HCT116 (cell line): ENCODE data around the gene CD109. TPM values are rescaled to one million over a fixed set of nuclear protein-coding genes. Genes with fewer than 3 reads are reported as not detected.

Experiments
- ATAC-seq: fragments of 200-7000 bp; cut with Tn5 transposase; 2 replicates; pipeline ENCODE4 v1.9.1; 2020; ENCODE audit warnings: mild to moderate bottlenecking, moderate library complexity
- BruUV-seq: library from RNA; stranded (reverse); fragments of 400-500 nt; replicated peaks from 2 replicates; lab custom pipeline; 2021; lab: Mats Ljungman, UMichigan
- CTCF ChIA-PET: fragments of 300-600 bp; sonication (Branson Sonifier 250); formaldehyde crosslinking; loops from one replicate; lab custom pipeline; 2021; ENCODE audit warnings: antibody characterized with exemption; lab: Charles Lee
- POLR2A ChIA-PET: fragments of 300-600, 350-600 bp; sonication (Branson Sonifier 250); formaldehyde crosslinking; loops from one replicate; lab custom pipeline; 2021; ENCODE audit warnings: antibody characterized with exemption; lab: Charles Lee
- RAD21 ChIA-PET, 2 experiments: fragments of 300-600 bp; sonication (Branson Sonifier 250); formaldehyde crosslinking; loops; one replicate each; lab custom pipeline; 2023; ENCODE audit warnings: low total read pairs in 2 of 2; ENCODE audit not compliant: uncharacterized antibody in 2 of 2, unreplicated experiment in 2 of 2, low non-redundant PET in 1 of 2; lab: Charles Lee
- DNase-seq: peaks from one replicate; pipeline ENCODE4 v3.0.0-alpha.2; 2010; ENCODE audit warnings: low read depth, low spot score
- H2AFZ ChIP-seq: fragments of 200-600 bp; shearing (Covaris generic), sonication (generic); 2 replicates; pipeline ENCODE4 v1.6.1; 2017; ENCODE audit warnings: low read depth, mixed run types, mixed read lengths, antibody characterized with exemption, low read length; ENCODE audit not compliant: poor library complexity, severe bottlenecking
- H3K27ac ChIP-seq: 2 replicates; pipeline ENCODE4 v1.5.1; 2012; ENCODE audit warnings: low read depth, low read length
- H3K27me3 ChIP-seq: fragments of 200-600 bp; sonication (generic); 2 replicates; pipeline ENCODE4 v1.6.1; 2016; ENCODE audit warnings: mixed run types, low read length, mixed read lengths; ENCODE audit not compliant: insufficient read depth
- H3K36me3 ChIP-seq, 2 experiments: fragments of 200-500 bp in 1 of 2; fragments of 200-600 bp in 1 of 2; sonication (Bioruptor generic) in 1 of 2; sonication (generic) in 1 of 2; 2 replicates each; pipeline versions ENCODE4 v1.5.1 to v1.6.1; 2014 to 2016; ENCODE audit warnings: low read length in 2 of 2, inconsistent platforms in 1 of 2, mixed read lengths in 1 of 2, mixed run types in 1 of 2; ENCODE audit not compliant: insufficient read depth in 2 of 2, control insufficient read depth in 1 of 2
- H3K4me1 ChIP-seq, 2 experiments: fragments of 200-600 bp in 1 of 2; sonication (generic) in 1 of 2; 2 replicates each; pipeline versions ENCODE4 v1.5.1 to v1.6.1; 2012 to 2017; ENCODE audit warnings: low read length in 2 of 2, inconsistent platforms in 1 of 2, mild to moderate bottlenecking in 1 of 2, mixed read lengths in 1 of 2, mixed run types in 1 of 2, moderate library complexity in 1 of 2; ENCODE audit not compliant: insufficient read depth in 2 of 2, control insufficient read depth in 1 of 2
- H3K4me2 ChIP-seq: fragments of 200-600 bp; sonication (generic); 2 replicates; pipeline ENCODE4 v1.6.1; 2017; ENCODE audit warnings: mixed run types, low read length, mixed read lengths
- H3K4me3 ChIP-seq, 2 experiments: fragments of 200-600 bp in 1 of 2; sonication (generic) in 1 of 2; replicated peaks in 1 of 2; 2 replicates each; pipeline ENCODE4 v1.5.1; 2011 to 2016; ENCODE audit warnings: low read length in 2 of 2, control low read depth in 1 of 2, low read depth in 1 of 2, mild to moderate bottlenecking in 1 of 2, mixed read lengths in 1 of 2, mixed run types in 1 of 2
- H3K79me2 ChIP-seq: fragments of 200-600 bp; sonication (generic); 2 replicates; pipeline ENCODE4 v1.6.1; 2017; ENCODE audit warnings: mild to moderate bottlenecking, mixed run types, low read length, moderate library complexity, mixed read lengths; ENCODE audit not compliant: insufficient read depth
- H3K9ac ChIP-seq: fragments of 200-600 bp; sonication (generic); 2 replicates; pipeline ENCODE4 v1.6.1; 2016; ENCODE audit warnings: low read length, mixed read lengths
- H3K9me2 ChIP-seq: fragments of 200-600 bp; sonication (generic), shearing (Covaris generic); 2 replicates; pipeline ENCODE4 v1.6.1; 2017; ENCODE audit warnings: mixed run types, mild to moderate bottlenecking, moderate library complexity; ENCODE audit not compliant: insufficient read depth
- H3K9me3 ChIP-seq, 2 experiments: fragments of 200-500 bp in 1 of 2; fragments of 200-600 bp in 1 of 2; sonication (Bioruptor generic) in 1 of 2; sonication (generic) in 1 of 2; 2 replicates each; pipeline ENCODE4 v1.6.1; 2014 to 2017; ENCODE audit warnings: low read length in 2 of 2, mixed read lengths in 2 of 2, inconsistent platforms in 1 of 2, low read depth in 1 of 2, mild to moderate bottlenecking in 1 of 2, mixed run types in 1 of 2, moderate library complexity in 1 of 2; ENCODE audit not compliant: control insufficient read depth in 1 of 2, insufficient read depth in 1 of 2
- H4K20me1 ChIP-seq: fragments of 200-600 bp; sonication (generic), shearing (Covaris generic); 2 replicates; pipeline ENCODE4 v1.6.1; 2017; ENCODE audit warnings: mixed run types, mild to moderate bottlenecking, moderate library complexity; ENCODE audit not compliant: insufficient read depth
- CBX3 ChIP-seq: IDR thresholded peaks from 2 replicates; pipeline ENCODE4 v1.6.1; 2012; ENCODE audit warnings: low read depth
- EGR1 ChIP-seq: IDR thresholded peaks from 2 replicates; pipeline ENCODE4 v1.6.1; 2012; ENCODE audit warnings: low read depth
- EZH2 ChIP-seq: fragments of 200-600 bp; sonication (generic); IDR thresholded peaks from 2 replicates; pipeline ENCODE4 v1.6.1; 2017; ENCODE audit warnings: antibody characterized with exemption, mixed run types
- EZH2phosphoT487 ChIP-seq: fragments of 200-600 bp; IDR thresholded peaks from 2 replicates; pipeline ENCODE4 v1.6.1; 2018; ENCODE audit warnings: antibody characterized with exemption, borderline replicate concordance
- RAD21 ChIP-seq: IDR thresholded peaks from 2 replicates; pipeline ENCODE4 v1.6.1; 2012; ENCODE audit warnings: low read depth, mild to moderate bottlenecking
- SIN3A ChIP-seq: IDR thresholded peaks from 2 replicates; pipeline ENCODE4 v1.6.1; 2012; ENCODE audit warnings: low read depth
- SRF ChIP-seq: IDR thresholded peaks from 2 replicates; pipeline ENCODE4 v1.6.1; 2012; ENCODE audit warnings: low read depth
- ZFX ChIP-seq: fragments of 450-650 bp; IDR thresholded peaks from 2 replicates; pipeline ENCODE4 v1.6.1; 2017
- ZNF274 ChIP-seq: fragments of 200-500 bp; sonication (Bioruptor generic); IDR thresholded peaks from 2 replicates; pipeline ENCODE4 v1.6.1; 2014; ENCODE audit warnings: mild to moderate bottlenecking, low read depth, low read length, inconsistent platforms
- intact Hi-C: fragments of 100-400 bp; cut with micrococcal nuclease; formaldehyde crosslinking; loops from 2 replicates; pipeline ENCODE4 v1.10.0; 2022
- total RNA-seq: library from RNA; stranded (reverse); gene quantifications from one replicate; pipeline ENCODE4 v1.2.1, GENCODE V29; 2021; ENCODE audit not compliant: unreplicated experiment
- TF ChIP-seq, protein P1 (sequence below), 3 experiments: fragments of 200-600 bp in 1 of 3; sonication (generic) in 1 of 3; IDR thresholded peaks in 2 of 3; conservative IDR thresholded peaks in 1 of 3; 2 replicates each; pipeline ENCODE4 v1.5.1; 2012 to 2017; ENCODE audit warnings: low read depth in 2 of 3, low read length in 2 of 3, antibody characterized with exemption in 1 of 3, borderline replicate concordance in 1 of 3, control low read depth in 1 of 3, mild to moderate bottlenecking in 1 of 3, mixed read lengths in 1 of 3, mixed run types in 1 of 3, moderate library complexity in 1 of 3; ENCODE audit not compliant: insufficient read depth in 1 of 3
- TF ChIP-seq, protein P2 (sequence below): IDR thresholded peaks from 2 replicates; pipeline ENCODE4 v1.6.1; 2012; ENCODE audit warnings: low read depth

Gene CD109
- total RNA-seq, 1 experiment from 2014 or later, result 42.1 TPM

DNA sequence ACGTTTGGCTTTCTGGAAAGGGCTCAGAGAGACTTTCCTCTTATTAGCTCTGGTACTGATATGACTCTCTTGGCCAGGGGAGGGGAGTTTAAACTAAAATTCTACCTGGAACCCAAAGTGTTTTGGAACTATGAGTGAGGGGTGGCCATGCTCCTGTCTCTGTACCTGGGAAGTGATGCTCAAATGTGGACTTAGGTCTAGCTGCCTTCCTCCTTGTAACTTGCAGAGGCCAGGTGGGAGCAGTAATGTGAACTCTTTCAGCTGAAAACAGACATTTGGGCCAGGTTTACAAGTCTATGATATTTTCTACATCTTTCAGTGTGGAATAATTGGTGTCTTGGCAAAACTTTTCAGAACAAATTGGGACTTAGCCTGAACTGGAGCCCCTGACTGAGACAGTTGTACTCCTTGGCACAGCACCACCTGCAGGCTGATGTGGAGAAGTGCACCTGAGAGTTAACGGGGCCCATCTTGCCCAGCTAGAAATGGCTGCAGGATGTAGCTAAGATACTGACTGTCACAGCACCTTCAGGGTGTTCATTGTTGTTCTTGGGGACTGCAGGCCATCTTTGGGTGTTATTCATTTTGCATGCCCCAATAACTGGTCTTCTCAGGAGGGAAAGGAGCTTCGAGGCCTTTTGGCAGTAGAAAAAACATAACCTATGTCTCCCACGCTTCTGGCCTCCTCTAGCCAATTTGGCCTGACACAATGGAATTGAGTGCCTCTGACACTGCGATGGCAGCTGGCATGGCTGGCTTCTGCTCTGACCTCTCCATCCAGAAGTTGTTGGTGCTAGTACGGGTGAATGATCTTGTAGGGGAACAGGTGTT, 37.1 kb downstream of the CD109 start:
- H3K4me1 ChIP-seq, result no peaks in the 10 kb centered on the region
- H3K27me3 ChIP-seq, result no peaks in the 10 kb centered on the region
- peak; percentile 49 for DNase-seq
- RAD21 ChIA-PET, result interaction anchor here (0.6 to 1.7 kb wide), 6 partner anchors 45 to 237 kb away, joined by 3 to 8 read pairs (median 6); no protein-coding TSS in a partner anchor
- H3K4me2 ChIP-seq, result no peak overlapping the region
- H2AFZ ChIP-seq, result no peak overlapping the region
- H3K9me2 ChIP-seq, result no peaks in the 10 kb centered on the region
- no peak overlapping the region for H3K27ac ChIP-seq
- H3K79me2 ChIP-seq, result no peaks in the 10 kb centered on the region
- POLR2A ChIA-PET, result no interaction called here
- no peak overlapping the region for H3K4me3 ChIP-seq
- H4K20me1 ChIP-seq, result no peaks in the 10 kb centered on the region
- H3K9me3 ChIP-seq, result no peaks in the 10 kb centered on the region
- BruUV-seq, result no TSS peak
- peaks cover 0 to 6% of the 10 kb centered on the region in 2 experiments; a peak in 1 of 4 replicates for H3K36me3 ChIP-seq
- TF ChIP-seq CBX3 (no peak), EZH2phosphoT487 (no peak), SRF (no peak), EGR1 (no peak), ZNF274 (no peak), EZH2 (no peak), SIN3A (no peak), RAD21 (peak; percentile 88), ZFX (no peak)
- TF ChIP-seq, protein P1, sequence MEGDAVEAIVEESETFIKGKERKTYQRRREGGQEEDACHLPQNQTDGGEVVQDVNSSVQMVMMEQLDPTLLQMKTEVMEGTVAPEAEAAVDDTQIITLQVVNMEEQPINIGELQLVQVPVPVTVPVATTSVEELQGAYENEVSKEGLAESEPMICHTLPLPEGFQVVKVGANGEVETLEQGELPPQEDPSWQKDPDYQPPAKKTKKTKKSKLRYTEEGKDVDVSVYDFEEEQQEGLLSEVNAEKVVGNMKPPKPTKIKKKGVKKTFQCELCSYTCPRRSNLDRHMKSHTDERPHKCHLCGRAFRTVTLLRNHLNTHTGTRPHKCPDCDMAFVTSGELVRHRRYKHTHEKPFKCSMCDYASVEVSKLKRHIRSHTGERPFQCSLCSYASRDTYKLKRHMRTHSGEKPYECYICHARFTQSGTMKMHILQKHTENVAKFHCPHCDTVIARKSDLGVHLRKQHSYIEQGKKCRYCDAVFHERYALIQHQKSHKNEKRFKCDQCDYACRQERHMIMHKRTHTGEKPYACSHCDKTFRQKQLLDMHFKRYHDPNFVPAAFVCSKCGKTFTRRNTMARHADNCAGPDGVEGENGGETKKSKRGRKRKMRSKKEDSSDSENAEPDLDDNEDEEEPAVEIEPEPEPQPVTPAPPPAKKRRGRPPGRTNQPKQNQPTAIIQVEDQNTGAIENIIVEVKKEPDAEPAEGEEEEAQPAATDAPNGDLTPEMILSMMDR (IDR thresholded peaks at IDR 0.05 in 2 of 3, conservative IDR thresholded peaks at IDR 0.05 in 1 of 3; ENCODE audit: borderline replicate concordance in 1 of 3, insufficient read depth in 1 of 3, low read depth in 2 of 3, low read length in 2 of 3), result peak; percentile 82 to 98 (median 97)
- TF ChIP-seq, protein P2, sequence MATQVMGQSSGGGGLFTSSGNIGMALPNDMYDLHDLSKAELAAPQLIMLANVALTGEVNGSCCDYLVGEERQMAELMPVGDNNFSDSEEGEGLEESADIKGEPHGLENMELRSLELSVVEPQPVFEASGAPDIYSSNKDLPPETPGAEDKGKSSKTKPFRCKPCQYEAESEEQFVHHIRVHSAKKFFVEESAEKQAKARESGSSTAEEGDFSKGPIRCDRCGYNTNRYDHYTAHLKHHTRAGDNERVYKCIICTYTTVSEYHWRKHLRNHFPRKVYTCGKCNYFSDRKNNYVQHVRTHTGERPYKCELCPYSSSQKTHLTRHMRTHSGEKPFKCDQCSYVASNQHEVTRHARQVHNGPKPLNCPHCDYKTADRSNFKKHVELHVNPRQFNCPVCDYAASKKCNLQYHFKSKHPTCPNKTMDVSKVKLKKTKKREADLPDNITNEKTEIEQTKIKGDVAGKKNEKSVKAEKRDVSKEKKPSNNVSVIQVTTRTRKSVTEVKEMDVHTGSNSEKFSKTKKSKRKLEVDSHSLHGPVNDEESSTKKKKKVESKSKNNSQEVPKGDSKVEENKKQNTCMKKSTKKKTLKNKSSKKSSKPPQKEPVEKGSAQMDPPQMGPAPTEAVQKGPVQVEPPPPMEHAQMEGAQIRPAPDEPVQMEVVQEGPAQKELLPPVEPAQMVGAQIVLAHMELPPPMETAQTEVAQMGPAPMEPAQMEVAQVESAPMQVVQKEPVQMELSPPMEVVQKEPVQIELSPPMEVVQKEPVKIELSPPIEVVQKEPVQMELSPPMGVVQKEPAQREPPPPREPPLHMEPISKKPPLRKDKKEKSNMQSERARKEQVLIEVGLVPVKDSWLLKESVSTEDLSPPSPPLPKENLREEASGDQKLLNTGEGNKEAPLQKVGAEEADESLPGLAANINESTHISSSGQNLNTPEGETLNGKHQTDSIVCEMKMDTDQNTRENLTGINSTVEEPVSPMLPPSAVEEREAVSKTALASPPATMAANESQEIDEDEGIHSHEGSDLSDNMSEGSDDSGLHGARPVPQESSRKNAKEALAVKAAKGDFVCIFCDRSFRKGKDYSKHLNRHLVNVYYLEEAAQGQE, result no peak
- no peak overlapping the region for H3K9ac ChIP-seq
- intact Hi-C loops, result loop anchor here (1.0 kb wide), 1 partner anchor 58 kb away; no protein-coding TSS in a partner anchor
- ATAC-seq, result peak; percentile 97
- CTCF ChIA-PET, result interaction anchor here (0.6 to 2.1 kb wide), 14 partner anchors 10 to 1476 kb away, joined by 3 to 43 read pairs (median 4); partner anchors contain the start of gene SLC17A5
